KG1 (cell line): ENCODE results near the gene CUEDC2.

Source experiments
- DNase-seq: peaks from one replicate; lab custom pipeline; 2025; lab: John Stamatoyannopoulos, UW

Gene CUEDC2

DNA sequence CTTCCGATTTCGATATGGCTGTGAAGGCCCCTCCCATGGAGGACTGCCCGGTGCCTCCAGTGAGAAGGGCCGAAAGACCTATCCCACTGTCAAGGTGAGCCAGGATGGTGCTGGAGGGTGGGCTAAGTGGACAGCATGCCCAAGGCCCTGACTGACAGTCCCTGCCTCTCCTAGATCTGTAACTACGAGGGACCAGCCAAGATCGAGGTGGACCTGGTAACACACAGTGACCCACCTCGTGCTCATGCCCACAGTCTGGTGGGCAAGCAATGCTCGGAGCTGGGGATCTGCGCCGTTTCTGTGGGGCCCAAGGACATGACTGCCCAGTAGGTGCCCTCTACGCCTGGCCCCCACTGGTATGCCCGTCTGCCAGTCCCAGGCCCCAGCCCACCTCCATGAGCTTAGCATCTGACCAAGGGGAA lies 35.6 kb downstream of the CUEDC2 start:
- DNase-seq = no peak

DNA sequence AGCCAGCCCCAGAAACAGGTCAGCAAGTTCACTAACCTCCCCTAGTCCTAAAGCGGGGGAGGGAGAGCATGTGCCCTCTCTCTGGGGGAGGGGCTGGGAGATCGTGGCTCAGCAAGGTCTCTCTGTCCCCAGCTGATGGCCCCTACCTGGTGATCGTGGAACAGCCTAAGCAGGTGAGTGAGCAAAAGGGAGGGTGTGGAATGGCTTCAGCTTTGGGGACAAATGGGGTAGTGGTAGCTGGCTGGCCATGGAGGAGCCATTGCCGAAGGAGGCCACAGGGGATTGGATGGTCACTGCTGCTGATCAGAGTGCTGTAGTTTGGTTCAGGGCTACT lies 36.1 kb downstream of the CUEDC2 start:
- no peak for DNase-seq

DNA sequence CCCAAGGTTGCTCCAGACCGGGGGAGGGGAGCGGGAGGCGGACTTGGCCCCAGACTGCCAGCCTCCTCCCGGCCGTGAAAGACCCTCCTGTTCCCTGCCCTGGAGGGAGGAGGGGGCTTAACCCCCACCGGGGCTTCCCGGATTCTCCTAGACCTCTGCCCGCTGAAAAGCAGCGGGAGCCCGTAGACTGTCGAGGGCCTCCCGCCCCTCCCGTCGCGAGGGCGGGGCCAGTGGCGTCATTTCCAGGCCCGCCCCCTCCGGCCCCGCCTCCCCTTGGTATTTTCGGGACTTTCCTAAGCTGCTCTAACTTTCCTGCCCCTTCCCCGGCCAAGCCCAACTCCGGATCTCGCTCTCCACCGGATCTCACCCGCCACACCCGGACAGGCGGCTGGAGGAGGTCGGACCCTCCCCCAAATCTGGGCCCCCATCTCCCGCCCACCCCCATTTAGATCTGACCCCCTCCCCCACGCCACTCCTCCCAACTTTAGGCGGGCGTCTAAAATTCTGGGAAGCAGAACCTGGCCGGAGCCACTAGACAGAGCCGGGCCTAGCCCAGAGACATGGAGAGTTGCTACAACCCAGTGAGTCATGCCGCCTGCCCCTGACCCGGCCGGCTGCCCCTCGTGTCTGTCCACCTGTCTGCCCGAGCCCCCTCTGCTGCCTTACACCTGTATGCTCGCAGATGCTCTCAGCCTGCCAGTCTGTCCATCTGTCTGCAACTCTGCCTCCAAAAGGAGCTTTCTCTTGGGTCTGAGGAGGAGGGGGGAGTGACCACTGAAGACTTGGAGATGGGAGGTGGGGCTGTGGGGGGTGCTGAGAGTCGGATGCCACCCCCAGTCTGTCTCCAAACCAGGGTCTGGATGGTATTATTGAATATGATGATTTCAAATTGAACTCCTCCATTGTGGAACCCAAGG lies 36.7 kb downstream of the CUEDC2 start, which contains the start of gene NFKB2:
NFKB2 (plus strand) TSS at position 306 of the 917 bp plus-strand sequence; CDS start at position 561, 255 bp downstream.
- peak; percentile 15 for DNase-seq

DNA sequence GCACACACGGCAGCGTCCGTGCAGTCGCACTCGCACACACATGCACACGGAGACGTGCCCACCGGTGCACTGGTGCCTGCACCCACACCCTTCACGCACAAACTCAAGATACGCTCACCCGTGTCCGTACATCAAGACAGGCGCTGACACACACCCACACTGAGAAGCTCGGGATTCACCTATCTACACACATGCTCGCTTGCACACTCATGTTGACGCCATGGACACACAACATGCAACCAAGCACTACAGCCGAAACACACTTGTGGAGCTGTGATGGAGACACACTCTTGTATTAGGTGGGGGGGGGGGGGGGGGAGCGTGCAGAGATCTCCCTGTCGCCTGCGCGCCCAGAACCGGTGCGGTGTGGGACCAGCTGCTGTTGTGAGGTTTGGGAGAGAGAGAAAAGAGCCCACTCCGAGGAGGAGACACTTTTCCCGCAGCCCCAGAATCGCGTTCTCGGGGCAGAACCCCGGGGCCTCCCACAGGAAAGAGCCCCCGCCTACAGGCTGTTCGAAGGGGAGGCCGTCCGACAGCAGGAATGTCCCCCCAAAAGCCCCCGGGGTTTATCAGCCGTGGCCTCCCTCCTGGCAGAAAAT lies 37.5 kb downstream of the CUEDC2 start:
- DNase-seq = peak; percentile 63

DNA sequence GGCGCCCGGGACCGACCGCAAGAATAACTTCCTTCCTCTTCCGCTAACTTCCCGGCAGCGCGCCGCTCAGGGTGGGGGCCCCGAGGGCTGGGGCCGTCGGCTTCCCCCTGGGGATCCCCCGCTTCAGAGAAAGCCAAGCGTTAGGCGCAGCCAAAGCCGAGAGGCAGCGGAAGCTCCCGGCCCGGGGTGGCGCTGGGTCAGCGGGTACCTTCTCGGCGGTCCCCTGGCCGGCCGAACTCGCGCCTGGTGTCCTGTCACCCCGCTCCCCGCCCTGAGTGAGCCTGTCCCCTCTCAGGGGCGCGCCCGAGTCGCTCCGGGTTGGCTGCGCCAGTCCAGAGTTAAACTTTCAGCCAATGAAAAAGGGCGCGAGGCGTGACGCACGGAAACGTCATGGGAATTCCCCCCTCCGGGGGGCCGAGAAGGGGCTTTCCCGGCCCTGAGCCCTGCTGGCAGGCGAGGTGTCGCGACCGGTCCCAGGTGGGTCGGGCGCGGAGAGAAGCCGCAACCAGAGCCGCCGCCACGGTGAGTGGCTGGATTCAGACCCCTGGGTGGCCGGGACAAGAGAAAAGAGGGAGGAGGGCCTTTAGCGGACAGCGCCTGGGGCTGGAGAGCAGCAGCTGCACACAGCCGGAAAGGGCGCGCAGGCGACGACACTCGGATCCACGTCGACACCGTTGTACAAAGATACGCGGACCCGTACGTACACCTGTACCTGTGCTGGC lies 38.1 kb downstream of the CUEDC2 start:
- DNase-seq = peak; percentile 87

DNA sequence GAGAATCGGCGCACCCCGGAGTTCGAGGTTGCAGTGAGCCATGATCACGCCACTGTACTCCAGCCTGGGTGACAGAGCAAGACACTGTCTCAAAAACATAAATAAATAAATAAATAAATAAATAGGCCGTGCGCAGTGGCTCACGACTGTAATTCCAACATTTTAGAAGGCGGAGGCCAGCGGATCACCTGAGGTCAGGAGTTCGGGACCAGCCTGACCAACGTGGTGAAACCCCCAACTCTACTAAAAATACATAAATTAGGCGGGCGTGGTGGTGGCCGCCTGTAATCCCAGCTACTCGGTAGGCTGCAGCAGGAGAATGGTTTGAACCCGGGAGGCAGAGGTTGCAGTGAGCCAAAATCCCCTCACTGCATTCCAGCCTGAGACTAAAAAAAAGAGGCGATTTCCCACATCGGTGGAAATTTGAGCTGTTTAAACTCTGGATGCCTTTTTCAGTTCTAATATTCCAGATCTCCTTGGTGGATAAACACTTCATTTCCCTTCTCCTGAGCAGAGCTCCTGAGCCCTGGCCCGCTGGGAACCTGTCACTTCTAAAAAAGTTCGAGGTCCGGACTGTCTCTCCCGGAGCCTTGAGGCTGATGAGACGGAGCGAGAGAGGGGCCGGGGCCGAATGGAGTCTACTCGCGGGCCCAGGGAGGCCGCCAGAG lies 38.8 kb downstream of the CUEDC2 start:
- DNase-seq = peak; percentile 74

DNA sequence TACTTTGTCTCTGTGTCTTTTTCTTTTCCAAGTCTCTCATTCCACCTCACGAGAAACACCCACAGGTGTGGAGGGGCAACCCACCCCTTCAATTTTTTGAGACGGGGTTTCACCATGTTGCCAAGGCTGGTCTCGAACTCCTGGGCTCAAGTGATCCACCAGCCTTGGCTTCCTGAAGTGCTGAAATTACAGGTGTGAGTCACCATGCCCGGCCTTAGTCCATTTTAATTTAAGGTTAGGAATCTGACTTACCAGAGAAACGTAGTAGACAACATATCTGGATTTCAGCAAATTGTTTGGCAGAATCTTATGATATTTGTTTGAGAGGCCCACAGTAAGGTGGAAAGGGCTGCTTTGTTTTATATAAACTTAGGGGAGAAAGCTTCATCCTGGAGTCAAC lies 40.1 kb downstream of the CUEDC2 start:
- no peak for DNase-seq

DNA sequence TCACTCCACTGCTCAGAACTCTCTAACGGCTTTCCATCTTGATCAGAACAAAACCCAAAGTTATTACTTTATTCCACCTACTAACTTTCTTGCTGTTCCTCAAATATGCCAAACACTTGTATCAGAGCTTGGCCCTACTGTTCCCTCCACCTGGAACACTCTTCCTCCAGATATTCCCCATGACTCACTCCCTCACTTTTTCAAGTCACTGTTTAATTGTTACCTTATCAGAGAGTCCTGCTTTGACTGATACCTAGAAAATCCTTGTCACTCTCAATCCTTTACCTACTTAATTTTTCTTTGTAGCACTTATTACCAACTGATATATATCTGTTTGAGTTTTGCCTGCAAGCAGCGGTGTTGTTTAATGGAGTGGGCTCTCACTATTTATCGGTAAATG lies 42.5 kb downstream of the CUEDC2 start:
- no peak for DNase-seq

DNA sequence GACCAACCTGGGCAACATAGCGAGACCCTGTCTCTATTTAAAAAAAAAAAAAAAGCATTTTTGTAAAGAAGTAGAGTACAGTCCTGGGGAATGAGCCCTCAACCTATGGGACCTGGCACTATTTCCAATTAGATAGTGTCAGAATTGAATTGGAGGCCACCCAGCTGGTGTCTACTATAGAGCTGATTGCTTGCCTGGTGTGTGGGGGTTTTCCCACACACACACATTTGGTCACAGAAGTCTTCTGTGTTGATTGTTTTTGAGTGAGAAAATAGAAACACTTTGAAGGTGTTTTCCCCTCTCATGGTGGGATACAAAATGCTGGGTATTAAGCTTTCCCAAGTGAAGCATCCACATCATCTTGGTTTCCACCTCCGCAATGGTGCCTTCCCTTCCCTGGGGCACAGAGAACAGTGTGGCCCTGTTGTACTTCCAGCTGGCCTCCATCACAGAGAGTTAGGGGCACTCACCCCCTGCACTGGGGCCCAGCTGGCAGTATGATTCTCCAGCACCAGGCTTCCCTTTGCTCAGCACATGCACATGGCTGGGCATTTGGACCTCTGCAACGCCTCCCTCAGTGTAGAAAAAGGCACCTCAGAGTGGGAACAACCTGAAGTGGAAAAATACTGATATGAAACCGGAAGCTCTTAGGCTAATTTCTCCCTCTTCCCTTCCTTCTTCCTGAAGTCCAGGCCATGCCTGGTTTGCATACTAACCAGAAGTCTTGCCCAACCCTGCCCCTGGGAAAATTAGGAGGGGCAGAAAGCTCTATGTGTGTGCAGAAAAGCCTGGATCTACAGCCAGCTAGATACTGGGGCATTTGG lies 47.6 kb downstream of the CUEDC2 start:
- DNase-seq = no peak

DNA sequence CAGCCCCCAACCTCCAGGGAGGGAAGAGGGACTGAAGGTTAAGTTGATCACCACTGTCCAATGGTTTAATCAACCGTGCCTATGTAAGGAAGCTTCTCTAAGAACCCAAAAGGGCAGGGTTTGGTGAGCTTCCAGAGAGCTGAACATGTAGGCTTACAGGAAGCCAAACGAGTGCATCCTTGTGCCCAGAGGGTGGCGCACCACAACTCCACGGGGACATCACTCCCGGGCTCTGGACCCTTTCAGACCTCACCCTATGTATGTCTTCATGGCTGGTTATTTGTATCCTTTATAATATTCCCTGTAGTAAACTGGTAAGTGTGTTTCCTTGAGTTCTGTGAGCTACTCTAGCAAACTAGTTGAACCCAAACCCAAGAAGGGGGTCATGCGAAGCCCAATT lies 48.3 kb downstream of the CUEDC2 start:
- no peak for DNase-seq

DNA sequence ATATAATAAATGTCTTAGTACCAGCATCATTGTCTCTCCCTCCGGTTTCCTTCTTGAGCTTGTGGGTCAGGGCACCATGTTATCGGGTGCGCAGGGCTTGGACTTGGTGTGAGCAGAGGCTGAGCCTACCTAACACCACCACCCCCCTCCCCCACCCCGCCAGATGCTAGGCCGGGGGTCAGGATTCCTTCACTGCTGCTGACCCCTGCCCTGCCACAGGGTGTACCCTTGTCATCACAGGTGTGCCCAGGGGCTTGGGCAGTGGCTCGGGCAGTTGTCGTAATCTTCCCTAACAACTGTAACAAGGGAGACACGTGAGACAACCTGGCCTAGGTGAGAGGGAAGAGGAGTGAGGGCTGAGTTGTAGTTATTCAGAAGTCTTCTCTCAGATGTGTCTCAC lies 49.5 kb downstream of the CUEDC2 start:
- no peak for DNase-seq

DNA sequence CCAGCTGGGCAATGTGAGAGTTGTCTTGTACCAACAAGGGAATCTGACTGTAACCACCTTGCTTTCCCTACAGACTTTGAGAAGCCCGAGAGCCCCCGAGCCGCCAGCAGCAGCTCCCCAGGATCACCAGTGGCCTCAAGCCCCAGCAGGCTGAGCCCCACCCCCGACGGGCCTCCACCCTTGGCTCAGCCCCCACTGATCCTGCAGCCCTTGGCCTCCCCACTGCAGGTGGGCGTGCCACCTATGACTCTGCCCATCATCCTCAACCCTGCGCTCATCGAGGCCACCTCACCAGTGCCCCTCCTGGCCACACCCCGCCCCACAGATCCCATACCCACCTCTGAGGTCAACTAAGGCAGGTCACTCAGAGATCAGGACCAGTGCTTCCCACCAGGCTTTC lies 50.4 kb downstream of the CUEDC2 start:
- no peak for DNase-seq

DNA sequence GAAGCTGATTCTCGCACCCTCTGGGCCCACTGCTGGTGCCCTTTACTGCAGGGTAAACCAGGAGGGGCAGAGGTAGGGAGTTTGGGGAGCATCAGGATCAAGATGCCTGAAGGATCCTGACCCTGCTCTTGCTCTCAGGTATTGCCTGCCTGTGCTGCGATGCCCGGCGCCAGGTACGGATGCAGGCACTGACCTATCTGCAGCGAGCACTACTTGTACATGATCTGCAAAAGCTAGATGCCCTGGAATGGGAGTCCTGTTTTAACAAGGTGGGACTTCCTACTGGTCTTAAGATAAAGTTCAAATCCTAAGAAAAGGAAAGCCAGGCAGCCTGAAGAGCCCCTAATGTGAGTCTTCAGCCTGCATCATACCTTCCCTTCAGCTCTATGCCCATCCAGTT lies 53.0 kb downstream of the CUEDC2 start:
- no peak for DNase-seq

DNA sequence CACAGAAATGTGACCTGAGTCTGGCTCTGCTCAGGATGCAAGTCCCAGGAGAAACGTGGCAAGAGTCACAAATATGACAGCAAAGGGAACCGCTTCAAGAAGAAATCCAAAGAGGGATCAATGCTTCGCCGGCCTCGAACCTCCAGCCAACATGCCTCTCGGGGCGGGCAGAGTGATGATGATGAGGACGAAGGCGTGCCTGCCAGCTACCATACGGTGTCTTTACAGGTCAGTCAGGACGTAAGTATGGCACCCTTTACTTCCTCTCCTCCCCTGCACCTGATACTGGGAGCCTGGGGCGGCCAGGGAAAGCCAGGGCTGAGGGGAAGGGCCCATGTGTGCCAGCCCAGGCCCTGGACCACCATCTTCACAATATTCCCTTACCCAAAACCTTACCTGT lies 55.5 kb downstream of the CUEDC2 start:
- DNase-seq = no peak

DNA sequence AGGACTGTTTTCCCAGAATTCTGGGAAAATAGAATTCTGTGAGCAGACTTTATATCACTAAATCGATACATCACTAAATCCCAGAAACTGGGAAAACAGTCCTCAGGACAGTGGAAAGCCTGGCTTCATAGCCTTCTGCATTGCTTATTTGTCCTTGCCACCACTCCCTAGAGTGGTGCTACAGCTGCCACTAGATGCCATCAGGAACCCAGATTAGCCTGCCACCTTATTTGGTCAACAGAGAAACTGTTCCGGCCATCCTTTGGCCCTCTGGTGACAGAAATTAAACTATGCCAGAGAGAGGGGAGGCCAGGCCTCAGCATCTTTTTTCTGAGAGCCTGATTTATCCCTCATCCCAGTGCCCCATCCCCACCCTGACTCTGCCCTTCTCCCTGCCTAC lies 56.5 kb downstream of the CUEDC2 start:
- DNase-seq = no peak

DNA sequence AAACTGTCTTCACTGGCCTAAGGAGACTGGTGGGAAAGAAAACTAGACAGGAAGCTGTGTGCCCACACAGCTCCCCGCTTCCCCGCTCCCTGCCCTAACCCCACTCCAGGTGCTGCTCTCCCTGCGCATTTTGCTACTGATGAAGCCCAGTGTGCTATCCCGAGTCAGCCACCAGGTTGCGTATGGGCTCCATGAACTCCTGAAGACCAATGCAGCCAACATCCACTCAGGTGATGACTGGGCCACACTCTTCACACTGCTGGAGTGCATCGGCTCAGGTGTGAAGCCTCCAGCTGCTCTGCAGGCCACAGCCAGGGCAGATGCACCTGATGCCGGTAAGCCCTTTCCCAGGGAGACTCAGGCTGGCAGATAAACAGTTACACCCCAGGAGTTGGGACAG lies 57.1 kb downstream of the CUEDC2 start:
- no peak for DNase-seq
